ENCODE data around the gene CDH22.

GRCh38 chr20:46194409-46194808 is 113.9 kb downstream of the CDH22 start:
- TF ChIP-seq RAD21 (IDR thresholded peaks at IDR 0.05; ENCODE audit: low read depth) (no peak), TEAD4 (IDR thresholded peaks at IDR 0.05) (no peak), TAF1 (IDR thresholded peaks at IDR 0.05; ENCODE audit: low read depth) (no peak), EP300 (IDR thresholded peaks at IDR 0.05; ENCODE audit: borderline replicate concordance) (no peak), CREB1 (IDR thresholded peaks at IDR 0.05; ENCODE audit: low read depth) (no peak), CEBPB (IDR thresholded peaks at IDR 0.05) (no peak), EGR1 (IDR thresholded peaks at IDR 0.05) (no peak), YY1 (IDR thresholded peaks at IDR 0.05; ENCODE audit: low read depth) (no peak), ZBTB7A (IDR thresholded peaks at IDR 0.05; ENCODE audit: low read depth) (no peak), NFIC (IDR thresholded peaks at IDR 0.05) (no peak), FOXM1 (IDR thresholded peaks at IDR 0.05; ENCODE audit: borderline replicate concordance, low read depth) (no peak), TCF12 (IDR thresholded peaks at IDR 0.05; ENCODE audit: low read depth) (no peak)
- TF ChIP-seq, protein P1, sequence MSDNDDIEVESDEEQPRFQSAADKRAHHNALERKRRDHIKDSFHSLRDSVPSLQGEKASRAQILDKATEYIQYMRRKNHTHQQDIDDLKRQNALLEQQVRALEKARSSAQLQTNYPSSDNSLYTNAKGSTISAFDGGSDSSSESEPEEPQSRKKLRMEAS (IDR thresholded peaks at IDR 0.05) = no peak
- TF ChIP-seq, protein P2, sequence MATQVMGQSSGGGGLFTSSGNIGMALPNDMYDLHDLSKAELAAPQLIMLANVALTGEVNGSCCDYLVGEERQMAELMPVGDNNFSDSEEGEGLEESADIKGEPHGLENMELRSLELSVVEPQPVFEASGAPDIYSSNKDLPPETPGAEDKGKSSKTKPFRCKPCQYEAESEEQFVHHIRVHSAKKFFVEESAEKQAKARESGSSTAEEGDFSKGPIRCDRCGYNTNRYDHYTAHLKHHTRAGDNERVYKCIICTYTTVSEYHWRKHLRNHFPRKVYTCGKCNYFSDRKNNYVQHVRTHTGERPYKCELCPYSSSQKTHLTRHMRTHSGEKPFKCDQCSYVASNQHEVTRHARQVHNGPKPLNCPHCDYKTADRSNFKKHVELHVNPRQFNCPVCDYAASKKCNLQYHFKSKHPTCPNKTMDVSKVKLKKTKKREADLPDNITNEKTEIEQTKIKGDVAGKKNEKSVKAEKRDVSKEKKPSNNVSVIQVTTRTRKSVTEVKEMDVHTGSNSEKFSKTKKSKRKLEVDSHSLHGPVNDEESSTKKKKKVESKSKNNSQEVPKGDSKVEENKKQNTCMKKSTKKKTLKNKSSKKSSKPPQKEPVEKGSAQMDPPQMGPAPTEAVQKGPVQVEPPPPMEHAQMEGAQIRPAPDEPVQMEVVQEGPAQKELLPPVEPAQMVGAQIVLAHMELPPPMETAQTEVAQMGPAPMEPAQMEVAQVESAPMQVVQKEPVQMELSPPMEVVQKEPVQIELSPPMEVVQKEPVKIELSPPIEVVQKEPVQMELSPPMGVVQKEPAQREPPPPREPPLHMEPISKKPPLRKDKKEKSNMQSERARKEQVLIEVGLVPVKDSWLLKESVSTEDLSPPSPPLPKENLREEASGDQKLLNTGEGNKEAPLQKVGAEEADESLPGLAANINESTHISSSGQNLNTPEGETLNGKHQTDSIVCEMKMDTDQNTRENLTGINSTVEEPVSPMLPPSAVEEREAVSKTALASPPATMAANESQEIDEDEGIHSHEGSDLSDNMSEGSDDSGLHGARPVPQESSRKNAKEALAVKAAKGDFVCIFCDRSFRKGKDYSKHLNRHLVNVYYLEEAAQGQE (IDR thresholded peaks at IDR 0.05; ENCODE audit: low read depth) = no peak
